Measurements from ENCODE around the gene C15orf40. TPM values are rescaled to one million over a fixed set of nuclear protein-coding genes. Genes with fewer than 3 reads are reported as not detected.
"Not testable (repeated sequence)": the region's sequence is repeated elsewhere in the genome, so short reads cannot be mapped to it uniquely, and the experiment has no call there.

Gene C15orf40
- total RNA-seq, 1 donor from 2014 or later: 41.9 TPM

- intact Hi-C loops (cut with micrococcal nuclease): no loop called here
- peaks cover 9% of the 10 kb centered on the region for H3K4me1 Mint-ChIP-seq
- ATAC-seq (ENCODE audit: low read depth): no peak
- CTCF ChIA-PET: no interaction called here
- no peak overlapping the region for H3K27ac Mint-ChIP-seq
- no peak for DNase-seq
- H3K27me3 Mint-ChIP-seq: peaks cover 7% of the 10 kb centered on the region
- POLR2A ChIA-PET: no interaction called here
- H3K4me3 Mint-ChIP-seq: no peak overlapping the region
- TF ChIP-seq CTCF (IDR thresholded peaks at IDR 0.05): no peak
- no peaks in the 10 kb centered on the region for H3K36me3 Mint-ChIP-seq (ENCODE audit: low read depth)
- no peaks in the 10 kb centered on the region for H3K9me3 Mint-ChIP-seq
Measured at GRCh38 chr15:82943176-82943575, 68.3 kb downstream of the C15orf40 start.

GRCh38 chr15:82942691-82943090 lies 68.7 kb downstream of the C15orf40 start:
- Mint-ChIP-seq H3K4me3 (no peak overlapping the region), H3K9me3 (no peaks in the 10 kb centered on the region), H3K27me3 (peaks cover 7% of the 10 kb centered on the region), H3K4me1 (peaks cover 9% of the 10 kb centered on the region), H3K27ac (no peak overlapping the region), H3K36me3 (ENCODE audit: low read depth) (no peaks in the 10 kb centered on the region)
- TF ChIP-seq CTCF (IDR thresholded peaks at IDR 0.05): no peak
- ATAC-seq (ENCODE audit: low read depth): no peak
- no peak for DNase-seq
- CTCF ChIA-PET: no interaction called here
- POLR2A ChIA-PET: no interaction called here
- intact Hi-C loops (cut with micrococcal nuclease): no loop called here

GRCh38 chr15:82939678-82940077 lies 71.8 kb downstream of the C15orf40 start:
- H3K9me3 Mint-ChIP-seq; H3K36me3 Mint-ChIP-seq (ENCODE audit: low read depth); H3K4me3 Mint-ChIP-seq; intact Hi-C loops (cut with micrococcal nuclease); DNase-seq; H3K27ac Mint-ChIP-seq; H3K27me3 Mint-ChIP-seq; H3K4me1 Mint-ChIP-seq; CTCF ChIA-PET; ATAC-seq (ENCODE audit: low read depth); POLR2A ChIA-PET: not testable (repeated sequence)

Other genes with a start within 250 kb of the C15orf40 start
- not detected in 2 replicates for gene FSD2, start 205.6 kb downstream of the C15orf40 start, total RNA-seq
- 17.7 and 18.7 TPM in 2 replicates for gene WHAMM, start 202.0 kb downstream of the C15orf40 start, total RNA-seq
- gene HOMER2, start 58.9 kb downstream of the C15orf40 start, total RNA-seq: 9.2 and 9.4 TPM in 2 replicates
- gene RAMAC, start 25.4 kb downstream of the C15orf40 start, total RNA-seq: 23.4 and 24.7 TPM in 2 replicates
- gene BTBD1, start 55.6 kb upstream of the C15orf40 start, total RNA-seq: 47.9 and 54.2 TPM in 2 replicates
- gene TM6SF1, start 96.0 kb upstream of the C15orf40 start, total RNA-seq: 3.9 and 4.1 TPM in 2 replicates
- gene HDGFL3, start 196.2 kb upstream of the C15orf40 start, total RNA-seq: 1.8 and 3.5 TPM in 2 replicates